ENCODE data around the gene AQR. TPM values are rescaled to one million over a fixed set of nuclear protein-coding genes. Genes with fewer than 3 reads are reported as not detected.
"Not testable (repeated sequence)": the region's sequence is repeated elsewhere in the genome, so short reads cannot be mapped to it uniquely, and the experiment has no call there.

AQR gene
- total RNA-seq, 1 donor from 2014 or later: 38.0 TPM

DNA sequence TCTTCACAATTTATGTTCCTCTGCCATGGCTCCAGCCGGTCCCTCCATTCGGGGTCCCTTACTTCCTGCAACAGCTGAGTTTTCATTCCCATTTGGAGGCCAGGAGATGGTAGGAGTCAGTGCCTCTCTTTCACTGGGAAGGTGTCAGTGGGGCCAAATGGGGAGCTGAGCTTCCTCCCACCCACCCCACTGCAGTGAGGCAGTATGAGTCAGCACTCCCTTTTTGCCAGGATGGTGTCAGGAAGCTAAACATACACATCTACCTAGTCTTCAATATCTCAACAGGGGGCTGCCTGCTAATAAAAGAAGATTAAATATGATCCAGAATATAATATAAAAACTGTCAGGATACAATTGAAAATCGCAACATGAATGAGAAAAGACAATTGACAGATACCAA lies 161.5 kb downstream of the AQR start:
- Mint-ChIP-seq H3K9me3 (no peaks in the 10 kb centered on the region), H3K4me1 (ENCODE audit: unreplicated experiment) (no peaks in the 10 kb centered on the region), H3K36me3 (no peaks in the 10 kb centered on the region), H3K27ac (no peak overlapping the region), H3K4me3 (no peak overlapping the region), H3K27me3 (peaks cover 7% of the 10 kb centered on the region)
- TF ChIP-seq, protein P1, sequence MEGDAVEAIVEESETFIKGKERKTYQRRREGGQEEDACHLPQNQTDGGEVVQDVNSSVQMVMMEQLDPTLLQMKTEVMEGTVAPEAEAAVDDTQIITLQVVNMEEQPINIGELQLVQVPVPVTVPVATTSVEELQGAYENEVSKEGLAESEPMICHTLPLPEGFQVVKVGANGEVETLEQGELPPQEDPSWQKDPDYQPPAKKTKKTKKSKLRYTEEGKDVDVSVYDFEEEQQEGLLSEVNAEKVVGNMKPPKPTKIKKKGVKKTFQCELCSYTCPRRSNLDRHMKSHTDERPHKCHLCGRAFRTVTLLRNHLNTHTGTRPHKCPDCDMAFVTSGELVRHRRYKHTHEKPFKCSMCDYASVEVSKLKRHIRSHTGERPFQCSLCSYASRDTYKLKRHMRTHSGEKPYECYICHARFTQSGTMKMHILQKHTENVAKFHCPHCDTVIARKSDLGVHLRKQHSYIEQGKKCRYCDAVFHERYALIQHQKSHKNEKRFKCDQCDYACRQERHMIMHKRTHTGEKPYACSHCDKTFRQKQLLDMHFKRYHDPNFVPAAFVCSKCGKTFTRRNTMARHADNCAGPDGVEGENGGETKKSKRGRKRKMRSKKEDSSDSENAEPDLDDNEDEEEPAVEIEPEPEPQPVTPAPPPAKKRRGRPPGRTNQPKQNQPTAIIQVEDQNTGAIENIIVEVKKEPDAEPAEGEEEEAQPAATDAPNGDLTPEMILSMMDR (conservative IDR thresholded peaks at IDR 0.05): no peak
- DNase-seq (ENCODE audit: extremely low spot score, unreplicated experiment): no peak

DNA sequence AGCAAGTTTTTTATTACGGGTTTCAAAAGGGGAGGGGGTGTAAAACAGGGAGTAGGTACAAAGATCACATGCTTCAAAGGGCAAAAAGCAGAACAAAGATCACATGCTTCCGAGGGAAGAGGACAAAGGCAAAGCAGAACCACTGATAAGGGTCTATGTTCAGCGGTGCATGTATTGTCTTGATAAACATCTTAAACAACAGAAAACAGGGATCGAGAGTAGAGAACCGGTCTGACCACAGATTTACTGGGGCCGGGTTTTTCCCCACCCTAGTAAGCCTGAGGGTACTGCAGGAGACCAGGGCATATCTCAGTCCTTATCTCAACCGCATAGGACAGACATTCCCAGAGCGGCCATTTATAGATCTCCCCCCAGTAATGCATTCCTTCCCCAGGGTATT lies 162.3 kb downstream of the AQR start:
- not testable (repeated sequence) for H3K36me3 Mint-ChIP-seq; H3K27me3 Mint-ChIP-seq; H3K4me1 Mint-ChIP-seq (ENCODE audit: unreplicated experiment); H3K4me3 Mint-ChIP-seq; H3K27ac Mint-ChIP-seq; H3K9me3 Mint-ChIP-seq; DNase-seq (ENCODE audit: extremely low spot score, unreplicated experiment)

DNA sequence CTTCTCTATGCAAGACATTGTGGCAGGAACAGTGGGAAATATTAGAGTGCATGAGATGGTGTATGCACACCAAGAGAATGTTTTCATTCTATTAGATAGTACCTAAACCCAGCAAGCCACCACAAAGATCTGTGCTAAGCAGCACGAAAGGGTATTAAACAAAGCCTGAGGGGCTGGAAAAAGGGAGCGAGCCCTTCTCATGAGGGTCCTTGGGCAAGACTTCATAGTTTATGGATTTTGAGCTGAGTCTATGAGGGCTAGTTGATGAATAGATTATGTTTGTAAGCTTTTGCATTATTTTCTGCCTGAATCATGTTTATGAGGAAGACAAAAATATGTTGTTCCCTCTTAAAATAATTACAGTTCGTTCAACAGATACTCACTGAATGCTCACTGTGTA lies 164.8 kb downstream of the AQR start:
- H3K4me3 Mint-ChIP-seq: no peak overlapping the region
- DNase-seq (ENCODE audit: extremely low spot score, unreplicated experiment): no peak
- H3K9me3 Mint-ChIP-seq: no peaks in the 10 kb centered on the region
- peaks cover 9% of the 10 kb centered on the region for H3K27me3 Mint-ChIP-seq
- H3K27ac Mint-ChIP-seq: no peak overlapping the region
- TF ChIP-seq, protein P1 (conservative IDR thresholded peaks at IDR 0.05): no peak
- peaks cover 6% of the 10 kb centered on the region for H3K4me1 Mint-ChIP-seq (ENCODE audit: unreplicated experiment)
- H3K36me3 Mint-ChIP-seq: no peaks in the 10 kb centered on the region

DNA sequence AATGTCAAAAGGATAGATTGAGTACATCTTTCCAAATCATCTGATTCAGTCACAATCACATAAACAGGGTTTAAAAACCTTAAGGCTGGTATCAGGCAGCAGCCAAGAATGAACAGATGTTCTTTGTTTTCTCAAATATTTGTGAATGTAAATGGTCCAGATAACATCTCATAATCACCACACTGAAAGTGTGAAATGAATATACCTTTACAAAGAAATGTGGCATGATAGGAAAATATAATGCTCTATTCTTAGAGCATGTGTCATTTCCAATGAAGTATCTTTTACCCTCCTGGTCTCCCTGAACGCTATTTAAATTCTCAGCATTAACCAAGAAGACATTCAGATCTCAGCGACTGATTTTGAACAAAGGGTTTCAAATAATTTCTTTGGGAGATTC lies 165.4 kb downstream of the AQR start:
- DNase-seq (ENCODE audit: extremely low spot score, unreplicated experiment): no peak
- Mint-ChIP-seq H3K4me3 (no peak overlapping the region), H3K4me1 (ENCODE audit: unreplicated experiment) (peaks cover 11% of the 10 kb centered on the region), H3K9me3 (no peaks in the 10 kb centered on the region), H3K27me3 (peaks cover 14% of the 10 kb centered on the region), H3K36me3 (no peaks in the 10 kb centered on the region), H3K27ac (no peak overlapping the region)
- TF ChIP-seq, protein P1 (conservative IDR thresholded peaks at IDR 0.05): no peak

DNA sequence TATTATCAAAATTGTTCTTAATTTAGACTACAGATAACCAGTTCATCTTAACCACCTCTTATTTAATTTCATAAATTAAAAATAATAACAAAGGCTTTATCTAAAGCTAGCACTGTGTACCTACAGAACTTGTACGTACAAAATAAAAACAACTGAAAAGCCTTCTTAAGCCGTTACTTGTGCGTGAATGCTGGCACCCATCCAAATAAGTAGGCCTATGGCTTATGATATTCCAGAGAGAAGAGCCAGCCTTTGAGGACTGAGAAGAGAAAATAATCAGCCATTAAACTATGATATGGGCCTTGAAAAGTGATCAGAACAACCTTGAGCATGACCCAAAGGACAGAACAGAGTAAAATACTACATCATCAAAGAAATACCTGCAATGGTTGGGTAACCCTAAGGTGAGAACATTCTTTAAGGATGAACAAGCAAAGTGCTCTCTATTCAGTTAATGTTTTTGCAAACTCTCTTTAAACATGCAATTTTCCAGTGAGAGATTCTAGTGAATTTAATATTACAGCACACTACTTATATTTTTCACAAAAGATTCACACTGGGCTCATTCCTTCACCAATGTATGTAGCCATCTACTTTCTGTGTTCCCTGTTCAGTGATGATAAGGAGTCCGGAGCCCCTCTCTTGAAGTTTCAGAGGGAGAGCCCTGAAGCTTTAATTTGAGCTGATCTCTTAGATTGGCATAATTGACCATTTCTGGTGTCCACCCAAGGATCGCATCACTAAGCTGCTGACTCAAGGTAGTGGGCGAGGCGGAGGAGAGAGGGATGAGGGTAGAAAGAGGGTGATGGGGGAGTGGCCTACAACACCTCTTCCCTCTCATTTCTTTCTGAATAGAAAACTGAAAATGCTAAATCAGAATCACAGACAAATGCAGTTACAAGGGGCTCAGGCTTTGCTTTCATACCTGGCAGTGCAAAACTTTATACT lies 166.5 kb downstream of the AQR start:
- TF ChIP-seq, protein P1 (conservative IDR thresholded peaks at IDR 0.05): no peak
- no peak overlapping the region for H3K27ac Mint-ChIP-seq
- H3K4me3 Mint-ChIP-seq: no peak overlapping the region
- H3K36me3 Mint-ChIP-seq: no peaks in the 10 kb centered on the region
- H3K4me1 Mint-ChIP-seq (ENCODE audit: unreplicated experiment): peaks cover 12% of the 10 kb centered on the region
- DNase-seq (ENCODE audit: extremely low spot score, unreplicated experiment): no peak
- no peaks in the 10 kb centered on the region for H3K9me3 Mint-ChIP-seq
- H3K27me3 Mint-ChIP-seq: peaks cover 14% of the 10 kb centered on the region

DNA sequence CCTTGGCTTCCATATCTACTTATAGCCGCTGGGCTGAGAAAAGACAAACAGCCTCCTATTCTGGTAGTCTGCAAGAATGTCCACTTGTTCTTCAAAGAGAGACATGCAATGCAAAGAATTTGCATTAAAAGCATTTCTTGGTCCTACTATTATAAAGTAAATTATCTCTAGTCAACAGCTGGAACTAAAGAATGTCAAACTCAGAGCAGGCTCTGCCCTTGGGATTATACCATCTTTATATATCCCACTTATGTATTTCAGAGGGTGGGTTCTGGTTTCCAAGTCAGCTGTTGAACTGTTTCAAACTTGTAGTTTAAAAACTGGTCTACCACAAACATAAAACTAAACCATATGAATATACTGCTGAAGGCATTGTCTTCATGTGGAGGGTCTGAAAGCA lies 167.2 kb downstream of the AQR start:
- Mint-ChIP-seq H3K36me3 (no peaks in the 10 kb centered on the region), H3K9me3 (no peaks in the 10 kb centered on the region), H3K4me1 (ENCODE audit: unreplicated experiment) (peaks cover 12% of the 10 kb centered on the region), H3K4me3 (no peak overlapping the region), H3K27ac (no peak overlapping the region), H3K27me3 (peaks cover 18% of the 10 kb centered on the region)
- TF ChIP-seq, protein P1 (conservative IDR thresholded peaks at IDR 0.05): no peak
- no peak for DNase-seq (ENCODE audit: extremely low spot score, unreplicated experiment)

Measured in type B pancreatic cell (in vitro differentiated cells).